Testis (tissue), 2 donors: ENCODE results near the gene ASPM.

ENCODE experiments used
- CTCF ChIP-seq, 3 experiments: fragments of 450-650 bp in 2 of 3; fragments of 200-600 bp in 1 of 3; sonication (generic) in 1 of 3; IDR thresholded peaks; one replicate each; pipeline ENCODE4 v1.5.1; 2016 to 2019; ENCODE audit warnings: antibody characterized with exemption in 3 of 3, mild to moderate bottlenecking in 2 of 3, moderate library complexity in 1 of 3
- POLR2A ChIP-seq: fragments of 450-650 bp; IDR thresholded peaks from one replicate; pipeline ENCODE4 v1.6.1; 2017; ENCODE audit warnings: antibody characterized with exemption, mild to moderate bottlenecking, moderate library complexity

DNA sequence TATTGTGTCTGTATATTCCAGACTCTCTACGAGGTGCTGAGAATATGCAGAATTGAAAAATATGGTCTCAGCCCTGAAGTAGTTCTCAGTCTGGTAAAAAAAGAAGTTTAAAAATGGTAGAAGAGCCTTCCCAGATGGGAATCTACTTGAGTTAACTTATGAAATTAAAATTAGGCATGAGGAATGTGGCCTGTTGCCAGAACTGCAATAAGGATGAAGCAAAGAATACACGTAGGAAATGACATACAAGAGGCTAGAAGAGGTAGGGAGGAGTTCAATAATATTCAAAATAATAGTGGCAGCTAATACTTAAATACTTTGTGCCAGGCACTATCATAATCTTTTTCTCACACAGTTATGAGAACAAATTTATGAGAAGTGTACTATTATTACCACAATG lies 6.3 kb downstream of the ASPM start:
- no peak for TF ChIP-seq CTCF (IDR thresholded peaks at IDR 0.05)
- no peak for TF ChIP-seq POLR2A
